ENCODE measurements around the gene USP6NL. TPM values are rescaled to one million over a fixed set of nuclear protein-coding genes. Genes with fewer than 3 reads are reported as not detected.

USP6NL gene
- total and polyA plus RNA-seq, 2 of the 8 experiments (the other 6 are each of a cell fraction or from before 2014, with no cell fraction given) = 10.9 to 28.8 TPM

- H3K79me1 ChIP-seq (ENCODE audit: low read depth, low read length) = no peaks in the 10 kb centered on the region
- H3K4me2 ChIP-seq (ENCODE audit: insufficient read depth in 1 of 2, low read depth in 2 of 2, low read length in 2 of 2) = no peak overlapping the region
- DNase-seq (ENCODE audit: low read depth in 1 of 2, low spot score in 2 of 2) = no peak
- TF ChIP-seq RNF2 (IDR thresholded peaks at IDR 0.05; ENCODE audit: borderline replicate concordance, low read depth, low read length, missing control alignments, poor library complexity, severe bottlenecking) (no peak), BACH1 (IDR thresholded peaks at IDR 0.05; ENCODE audit: low read length) (no peak), SRF (IDR thresholded peaks at IDR 0.05; ENCODE audit: low read depth, low read length) (no peak)
- no peak overlapping the region for H2BK12ac ChIP-seq (ENCODE audit: low read depth, low read length)
- no peak overlapping the region for H3K4ac ChIP-seq (replicated peaks; ENCODE audit: insufficient read length, low read depth, low read length)
- no peak overlapping the region for H2BK120ac ChIP-seq (replicated peaks; ENCODE audit: low read depth, low read length)
- H3K9me3 ChIP-seq (ENCODE audit: insufficient read depth in 2 of 2, low read depth in 1 of 2, low read length in 1 of 2) = no peaks in the 10 kb centered on the region
- H3K9ac ChIP-seq (replicated peaks in 1 of 4; ENCODE audit: extremely low read depth in 1 of 4, low read depth in 3 of 4, low read length in 3 of 4) = no peak overlapping the region
- H2BK20ac ChIP-seq (ENCODE audit: low read length) = no peak overlapping the region
- H3K36me3 ChIP-seq (ENCODE audit: control insufficient read depth in 2 of 4, insufficient read depth in 4 of 4, low read length in 3 of 4) = no peaks in the 10 kb centered on the region
- no peaks in the 10 kb centered on the region for H3K27me3 ChIP-seq (replicated peaks in 1 of 4; ENCODE audit: control insufficient read depth in 3 of 4, extremely low read depth in 1 of 4, insufficient read depth in 3 of 4, low read length in 3 of 4)
- H3K23ac ChIP-seq (ENCODE audit: insufficient read length) = no peak overlapping the region
- ChIA-PET POLR2A (ENCODE audit: partially characterized antibody) (no interaction called here), CTCF (ENCODE audit: partially characterized antibody) (interaction anchor here (0.6 to 1.1 kb wide), 4 partner anchors 17 to 355 kb away, joined by 3 read pairs; no protein-coding TSS in a partner anchor)
- no peak overlapping the region for H4K5ac ChIP-seq (ENCODE audit: insufficient read length, low read depth, low read length)
- H2AFZ ChIP-seq (ENCODE audit: low read length) = no peak overlapping the region
- no peaks in the 10 kb centered on the region for H3K79me2 ChIP-seq (ENCODE audit: control insufficient read depth in 1 of 2, insufficient read depth in 2 of 2, low read length in 2 of 2)
- H2AK5ac ChIP-seq (ENCODE audit: low read depth, low read length) = no peak overlapping the region
- no peak for FAIRE-seq
- H3K4me1 ChIP-seq (replicated peaks in 1 of 4; ENCODE audit: control insufficient read depth in 3 of 4, insufficient read depth in 4 of 4, low read length in 3 of 4) = no peaks in the 10 kb centered on the region
- 92% methylated on average over 11 of the region's 11 CpGs; no CpG with 5 or more reads in 1 of the 2 experiments for WGBS, 2 experiments (ENCODE audit: extremely low coverage in 1 of 2, insufficient coverage in 1 of 2, insufficient read length in 1 of 2, insufficient replicate concordance in 2 of 2, low coverage in 1 of 2, low lambda C conversion rate in 2 of 2, missing lambda C conversion rate in 1 of 2)
- H3K14ac ChIP-seq (ENCODE audit: insufficient read length) = no peak overlapping the region
- no peak overlapping the region for H4K91ac ChIP-seq (replicated peaks; ENCODE audit: insufficient read length, low read length)
- no peak overlapping the region for H3K56ac ChIP-seq (replicated peaks; ENCODE audit: insufficient read length, low read depth, low read length)
- no peaks in the 10 kb centered on the region for H4K20me1 ChIP-seq (replicated peaks in 1 of 2; ENCODE audit: control insufficient read depth in 1 of 2, insufficient read depth in 2 of 2, low read length in 2 of 2)
- H2BK15ac ChIP-seq (ENCODE audit: low read length) = no peak overlapping the region
- H3K4me3 ChIP-seq (ENCODE audit: extremely low read depth in 1 of 4, insufficient read depth in 2 of 4, low read depth in 3 of 4, low read length in 4 of 4) = no peak overlapping the region
- no peaks in the 10 kb centered on the region for H3K23me2 ChIP-seq (ENCODE audit: low read depth, low read length)
- H4K8ac ChIP-seq (ENCODE audit: extremely low read depth, insufficient read depth, low read length) = no peak overlapping the region
- H3K18ac ChIP-seq (ENCODE audit: extremely low read depth, low read length) = no peak overlapping the region
- no peak overlapping the region for H3K27ac ChIP-seq (ENCODE audit: low read depth, low read length)
- H2BK5ac ChIP-seq (ENCODE audit: low read depth, low read length) = no peak overlapping the region
Measured at GRCh38 chr10:11631291-11631690, 19.8 kb upstream of the USP6NL start.
